Measurements from ENCODE around the gene WDR35.

- TF ChIP-seq, protein P1, sequence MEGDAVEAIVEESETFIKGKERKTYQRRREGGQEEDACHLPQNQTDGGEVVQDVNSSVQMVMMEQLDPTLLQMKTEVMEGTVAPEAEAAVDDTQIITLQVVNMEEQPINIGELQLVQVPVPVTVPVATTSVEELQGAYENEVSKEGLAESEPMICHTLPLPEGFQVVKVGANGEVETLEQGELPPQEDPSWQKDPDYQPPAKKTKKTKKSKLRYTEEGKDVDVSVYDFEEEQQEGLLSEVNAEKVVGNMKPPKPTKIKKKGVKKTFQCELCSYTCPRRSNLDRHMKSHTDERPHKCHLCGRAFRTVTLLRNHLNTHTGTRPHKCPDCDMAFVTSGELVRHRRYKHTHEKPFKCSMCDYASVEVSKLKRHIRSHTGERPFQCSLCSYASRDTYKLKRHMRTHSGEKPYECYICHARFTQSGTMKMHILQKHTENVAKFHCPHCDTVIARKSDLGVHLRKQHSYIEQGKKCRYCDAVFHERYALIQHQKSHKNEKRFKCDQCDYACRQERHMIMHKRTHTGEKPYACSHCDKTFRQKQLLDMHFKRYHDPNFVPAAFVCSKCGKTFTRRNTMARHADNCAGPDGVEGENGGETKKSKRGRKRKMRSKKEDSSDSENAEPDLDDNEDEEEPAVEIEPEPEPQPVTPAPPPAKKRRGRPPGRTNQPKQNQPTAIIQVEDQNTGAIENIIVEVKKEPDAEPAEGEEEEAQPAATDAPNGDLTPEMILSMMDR (IDR thresholded peaks at IDR 0.05) = no peak
- TF ChIP-seq POLR2AphosphoS5 (IDR thresholded peaks at IDR 0.05) = no peak
- no peak for TF ChIP-seq POLR2A (IDR thresholded peaks at IDR 0.05)
- no peak for TF ChIP-seq EP300 (IDR thresholded peaks at IDR 0.05)
Measured at GRCh38 chr2:19963386-19963785, 26.5 kb downstream of the WDR35 start.

Measured in sigmoid colon (tissue), 4 donors.